ENCODE results near the gene TASOR2.

Gene TASOR2, protein sequence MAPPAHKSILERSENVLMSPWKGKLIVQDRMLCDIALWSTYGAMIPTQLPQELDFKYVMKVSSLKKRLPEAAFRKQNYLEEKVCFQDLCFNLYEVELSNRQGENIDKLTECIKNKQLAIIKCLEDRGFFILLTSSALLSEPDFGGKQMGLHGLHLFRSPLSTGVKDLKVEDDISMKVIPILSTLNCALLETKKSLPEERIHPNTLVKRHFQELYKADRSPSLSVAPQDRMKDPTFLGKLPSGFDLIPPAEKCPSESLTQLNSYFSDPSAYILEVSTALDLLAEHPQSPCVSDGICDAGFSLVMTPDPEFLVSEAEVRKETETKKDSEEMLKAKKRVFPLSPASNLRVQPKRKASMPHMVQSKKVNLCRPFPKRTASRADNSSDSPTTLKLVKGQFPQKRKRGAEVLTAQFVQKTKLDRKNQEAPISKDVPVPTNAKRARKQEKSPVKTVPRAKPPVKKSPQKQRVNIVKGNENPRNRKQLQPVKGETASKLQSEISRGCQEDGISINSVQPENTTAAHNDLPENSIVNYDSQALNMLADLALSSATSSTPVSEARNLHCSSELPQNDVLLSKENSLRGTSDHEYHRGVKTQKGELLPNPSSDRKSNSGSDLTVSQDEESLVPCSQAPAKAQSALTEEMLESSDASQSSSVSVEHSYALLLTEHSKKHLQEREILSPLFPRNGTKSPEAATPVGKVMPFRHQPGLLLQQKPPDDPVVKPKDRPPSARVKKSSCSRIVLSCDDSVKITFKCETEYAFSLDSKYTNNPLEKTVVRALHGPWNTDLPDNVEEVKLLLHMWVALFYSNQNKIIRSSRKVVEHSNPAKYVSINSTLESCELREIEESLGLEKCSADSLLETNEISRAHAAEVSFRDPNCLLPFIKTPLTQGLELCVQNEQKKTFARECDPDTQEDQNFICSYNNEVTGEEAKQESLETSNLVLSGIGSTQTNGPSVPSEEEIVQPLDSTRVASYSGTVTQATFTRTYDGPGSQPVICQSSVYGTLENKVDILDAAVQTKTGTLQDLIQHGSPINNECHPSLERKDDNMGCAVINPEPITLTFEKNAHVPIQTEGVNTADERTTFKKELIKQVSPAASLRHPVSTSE (N-terminal part only)

GRCh38 chr10:5684318-5684970 is at the start of gene TASOR2:
TSS of gene TASOR2 (plus strand) at chr10:5684838. CDS start at chr10:5720643, 35,805 bp downstream.
- DNase-seq, result peak; percentile 95

GRCh38 chr10:5634918-5635317 is 49.7 kb upstream of the TASOR2 start:
- no peak for DNase-seq

GRCh38 chr10:5638494-5638893 is 46.1 kb upstream of the TASOR2 start:
- DNase-seq, result no peak

GRCh38 chr10:5639066-5639465 is 45.6 kb upstream of the TASOR2 start:
- DNase-seq, result no peak

GRCh38 chr10:5640036-5640435 is 44.6 kb upstream of the TASOR2 start:
- no peak for DNase-seq

GRCh38 chr10:5640501-5640900 is 44.1 kb upstream of the TASOR2 start:
- no peak for DNase-seq

DNA sequence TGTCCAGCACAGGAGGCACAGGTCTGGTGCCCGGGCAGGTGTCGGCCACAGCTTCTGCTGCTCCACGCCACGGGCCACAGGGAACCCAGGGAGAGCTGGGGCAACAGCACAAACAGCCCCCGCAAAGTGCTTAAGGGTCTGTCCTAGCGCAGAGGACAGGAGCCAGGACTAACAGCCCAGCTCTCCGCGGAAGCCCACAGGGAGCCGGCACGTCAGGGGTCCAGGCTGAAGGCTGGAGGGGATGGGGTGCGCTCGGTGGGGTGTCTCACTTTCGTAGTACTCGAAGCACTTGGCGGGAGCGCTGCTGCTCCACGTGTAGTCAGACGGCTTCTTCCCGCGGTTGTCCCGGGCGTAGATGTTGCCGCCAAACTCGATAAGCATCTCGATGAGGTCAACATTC is 43.1 kb upstream of the TASOR2 start:
- DNase-seq, result no peak

- no peak for DNase-seq
Observed at GRCh38 chr10:5643346-5644067, 41.1 kb upstream of the TASOR2 start.

DNA sequence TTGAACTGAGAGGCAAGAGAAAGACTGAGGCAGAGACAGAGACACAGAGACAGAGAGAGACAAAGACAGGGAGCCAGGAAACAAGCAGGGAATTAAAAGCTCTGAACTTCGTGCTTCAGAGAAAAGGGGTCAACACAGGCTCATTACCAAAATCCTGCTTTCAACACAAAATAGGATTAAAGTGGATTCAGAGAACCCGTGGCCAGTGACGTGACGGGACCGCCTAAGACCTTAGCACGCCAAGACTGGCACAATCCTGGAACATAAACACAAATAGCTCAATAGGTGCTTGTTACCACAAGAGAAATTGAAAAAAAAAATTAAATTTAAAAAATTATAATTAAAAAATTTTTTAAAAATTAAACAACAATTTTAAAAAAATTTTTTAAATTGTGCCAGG is 39.7 kb upstream of the TASOR2 start:
- DNase-seq, result no peak

- DNase-seq, result no peak
Observed at GRCh38 chr10:5645375-5645774, 39.3 kb upstream of the TASOR2 start.

- no peak for DNase-seq
Observed at GRCh38 chr10:5645944-5646617, 38.6 kb upstream of the TASOR2 start.

DNA sequence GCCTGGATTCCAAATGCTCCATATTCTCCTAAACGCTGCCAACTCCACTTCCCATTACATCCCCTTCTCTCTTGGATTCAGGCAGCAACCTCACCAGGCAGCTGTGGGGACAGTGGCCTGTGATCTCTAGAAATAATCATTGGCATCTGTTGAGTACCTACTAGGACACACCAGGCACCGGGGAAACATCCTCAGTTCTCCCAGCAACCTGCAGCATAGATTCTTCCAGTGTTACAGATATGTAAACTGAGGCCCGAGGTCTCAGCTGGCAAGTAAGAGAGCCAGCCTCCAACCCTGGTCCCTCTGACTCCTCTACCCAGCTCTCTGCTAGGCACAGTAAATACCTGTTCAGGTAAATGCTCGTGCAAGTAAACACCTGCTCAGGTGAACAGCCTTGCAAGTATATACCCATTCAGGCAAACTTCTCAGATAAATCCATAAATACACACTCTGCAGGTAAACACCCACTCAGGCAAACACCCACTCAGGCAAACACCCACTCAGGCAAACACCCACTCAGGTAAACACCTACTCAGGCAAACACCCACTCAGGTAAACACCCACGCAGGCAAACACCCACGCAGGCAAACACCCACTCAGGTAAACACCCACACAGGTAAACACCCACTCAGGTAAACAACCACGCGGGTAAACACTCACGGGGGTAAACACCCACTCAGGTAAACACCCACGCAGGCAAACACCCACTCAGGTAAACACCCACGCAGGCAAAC is 37.0 kb upstream of the TASOR2 start:
- no peak for DNase-seq

- DNase-seq, result no peak
Observed at GRCh38 chr10:5648494-5649457, 35.9 kb upstream of the TASOR2 start.

DNA sequence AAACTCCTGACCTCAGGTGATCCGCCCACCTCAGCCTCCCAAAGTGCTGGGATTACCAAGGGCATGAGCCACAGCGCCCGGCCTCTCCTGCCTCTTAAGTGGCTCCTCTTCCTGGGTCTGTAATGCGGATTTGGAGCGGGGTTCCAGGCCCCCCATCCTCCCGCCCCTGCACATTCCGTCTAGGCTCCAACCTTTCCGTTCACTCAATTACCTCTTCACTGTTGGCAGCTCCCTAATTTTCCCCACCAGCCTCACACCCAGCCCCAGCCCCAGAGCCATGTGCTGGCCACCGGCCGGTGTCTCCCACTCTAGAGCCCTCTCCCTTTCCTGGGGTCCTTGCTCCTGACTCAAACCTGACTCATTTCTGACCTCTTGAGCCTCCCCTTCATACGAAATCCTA is 34.9 kb upstream of the TASOR2 start:
- no peak for DNase-seq

GRCh38 chr10:5650664-5651387 is 33.8 kb upstream of the TASOR2 start:
- DNase-seq, result no peak

- no peak for DNase-seq
Observed at GRCh38 chr10:5651388-5651764, 33.3 kb upstream of the TASOR2 start.

- DNase-seq, result no peak
Observed at GRCh38 chr10:5652746-5653145, 31.9 kb upstream of the TASOR2 start.

GRCh38 chr10:5654218-5654755 is 30.4 kb upstream of the TASOR2 start:
- DNase-seq, result no peak

DNA sequence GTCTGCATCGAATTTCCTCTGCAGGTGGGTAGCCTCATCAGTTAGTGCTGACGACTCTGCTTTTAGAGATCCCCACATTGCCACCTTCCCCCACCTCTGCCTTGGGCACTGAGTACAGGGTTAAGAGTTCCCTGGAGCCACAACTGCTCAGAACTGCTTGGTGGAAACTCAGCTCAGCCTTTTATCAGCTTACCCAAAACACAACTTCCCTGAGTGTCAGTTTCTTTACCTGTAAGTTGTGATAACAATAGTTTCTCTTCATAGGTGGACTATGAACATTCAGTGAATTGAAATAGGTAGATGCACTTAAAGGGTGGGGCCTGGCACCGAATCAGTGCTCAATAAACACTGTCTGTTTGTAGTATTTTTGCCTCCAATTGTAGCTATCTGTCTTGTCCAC is 29.5 kb upstream of the TASOR2 start:
- DNase-seq, result no peak

Data from stimulated activated naive CD4-positive, alpha-beta T cell treated with Interleukin-2 at 50 U/mL for 16 hours (primary cell).